Bronchial smooth muscle cell (primary cell): Measurements from ENCODE around the gene MYOM1. TPM values are rescaled to one million over a fixed set of nuclear protein-coding genes. Genes with fewer than 3 reads are reported as not detected.

Experiments used
- total RNA-seq: library from RNA; depleted of rRNA; stranded (reverse); fragments of >200 nt; gene quantifications from 2 replicates; pipeline ENCODE4 v1.2.1, GENCODE V29; 2014

Gene MYOM1
- 0.95 and 1.7 TPM in 2 replicates for total RNA-seq

GRCh38 chr18:3219631-3220335 is at the start of gene MYOM1:
MYOM1 (minus strand) TSS chr18:3219968; CDS start chr18:3215223, 4,745 bp downstream.

GRCh38 chr18:3261373-3262233 is 41.8 kb upstream of the MYOM1 start, which contains the start of gene MYL12B:
MYL12B (plus strand) TSS chr18:3262133; CDS start chr18:3272899, 10,766 bp downstream.

GRCh38 chr18:3247240-3248061 is 27.7 kb upstream of the MYOM1 start, which contains the start of gene MYL12A:
MYL12A (plus strand) TSS chr18:3247801; CDS start chr18:3253248, 5,447 bp downstream.

Other genes starting within 250 kb of the MYOM1 start
- 17.3 and 17.8 TPM in 2 replicates for gene LPIN2, start 206.8 kb downstream of the MYOM1 start, total RNA-seq
- gene MYL12A, start 27.8 kb upstream of the MYOM1 start, total RNA-seq = 728 and 754 TPM in 2 replicates
- gene MYL12B, start 42.2 kb upstream of the MYOM1 start, total RNA-seq = 398 and 421 TPM in 2 replicates
- 74.7 and 80.4 TPM in 2 replicates for gene TGIF1, start 230.2 kb upstream of the MYOM1 start, total RNA-seq